Activated CD4-positive, alpha-beta T cell treated with anti-CD3 and anti-CD28 coated beads for 36 hours (primary cell): ENCODE data around the gene COL5A1. TPM values are rescaled to one million over a fixed set of nuclear protein-coding genes. Genes with fewer than 3 reads are reported as not detected.

ENCODE experiments used
- ATAC-seq: fragments of 200-7000 bp; cut with Tn5 transposase; one replicate; pipeline ENCODE4 v1.10.0; 2021; ENCODE audit warnings: mild to moderate bottlenecking, moderate library complexity
- CTCF ChIA-PET: fragments of 350-600 bp; sonication (Branson Sonifier 250); formaldehyde crosslinking; loops from one replicate; lab custom pipeline; 2021; ENCODE audit warnings: antibody characterized with exemption; lab: Charles Lee
- POLR2A ChIA-PET: fragments of 350-600 bp; sonication (Branson Sonifier 250); formaldehyde crosslinking; loops from one replicate; lab custom pipeline; 2021; ENCODE audit warnings: antibody characterized with exemption, inconsistent platforms; lab: Charles Lee
- DNase-seq: peaks from one replicate; pipeline ENCODE4 v3.0.0-alpha.2; 2020
- H3K27ac Mint-ChIP-seq: one replicate; pipeline ENCODE4 v1.8.0; 2021; ENCODE audit warnings: mixed read lengths
- H3K27me3 Mint-ChIP-seq: one replicate; pipeline ENCODE4 v1.8.0; 2021; ENCODE audit warnings: mixed read lengths
- H3K36me3 Mint-ChIP-seq: one replicate; pipeline ENCODE4 v1.8.0; 2021; ENCODE audit warnings: low read depth, mixed read lengths
- H3K4me1 Mint-ChIP-seq: one replicate; pipeline ENCODE4 v1.8.0; 2021; ENCODE audit warnings: mixed read lengths
- H3K4me3 Mint-ChIP-seq: one replicate; pipeline ENCODE4 v1.8.0; 2021; ENCODE audit warnings: mild to moderate bottlenecking, moderate library complexity, mixed read lengths
- H3K9me3 Mint-ChIP-seq: one replicate; pipeline ENCODE4 v1.8.0; 2021; ENCODE audit warnings: low read depth, mixed read lengths
- intact Hi-C, 2 experiments: fragments of 100-400 bp; cut with DNase I in 1 of 2; cut with micrococcal nuclease in 1 of 2; formaldehyde crosslinking; loops; one replicate each; pipeline versions ENCODE4 v1.14.2 to v1.15.1; 2022 to 2024; cut with DNase I, micrococcal nuclease
- total RNA-seq, 2 experiments: library from RNA; stranded (reverse); gene quantifications; one replicate each; pipeline ENCODE4 v1.2.3, GENCODE V29; 2021

Gene COL5A1
- total RNA-seq, 2 experiments from 2014 or later = 0.07 to 0.16 TPM

DNA sequence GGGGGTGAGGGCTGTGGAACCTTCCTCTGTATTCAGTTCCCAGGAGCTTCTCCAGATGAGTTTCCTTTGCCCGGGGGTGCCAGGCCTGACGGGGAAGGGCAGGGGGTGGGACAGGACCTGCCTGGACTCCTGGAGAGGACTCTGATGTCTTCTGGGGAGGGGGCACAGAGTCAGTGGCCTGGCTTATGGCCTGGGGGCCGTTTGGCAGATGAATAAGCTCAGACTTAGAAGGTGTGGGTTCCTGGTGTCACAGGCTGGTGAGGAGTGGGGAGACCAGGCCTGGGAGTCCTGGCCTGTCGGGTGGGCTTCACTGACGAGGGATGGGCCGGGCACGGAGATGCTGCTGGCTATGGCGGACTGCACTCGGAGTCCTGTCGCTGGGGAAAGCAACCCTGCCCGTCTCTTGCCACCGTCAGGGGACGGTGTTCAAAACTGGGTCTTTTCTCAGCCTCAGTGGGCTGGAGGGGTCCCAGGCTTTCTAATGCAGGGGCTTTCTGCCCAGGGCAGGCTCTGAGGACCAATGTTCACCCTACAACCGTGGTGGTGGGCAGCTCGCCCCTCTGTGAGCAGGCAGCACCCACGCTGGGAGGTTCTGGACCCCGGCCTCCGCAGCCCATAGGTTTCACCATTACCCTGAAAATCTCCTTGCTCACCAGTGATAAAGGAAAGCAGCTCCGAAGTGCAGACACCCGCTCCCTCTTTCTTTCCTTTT is 16.2 kb downstream of the COL5A1 start:
- no peaks in the 10 kb centered on the region for H3K27me3 Mint-ChIP-seq
- ATAC-seq = no peak
- H3K27ac Mint-ChIP-seq = no peak overlapping the region
- peaks cover 12% of the 10 kb centered on the region for H3K9me3 Mint-ChIP-seq
- no peak for DNase-seq
- no peak overlapping the region for H3K4me3 Mint-ChIP-seq
- CTCF ChIA-PET = no interaction called here
- H3K4me1 Mint-ChIP-seq = no peaks in the 10 kb centered on the region
- POLR2A ChIA-PET = no interaction called here
- intact Hi-C loops = no loop called here
- peaks cover 5% of the 10 kb centered on the region for H3K36me3 Mint-ChIP-seq

DNA sequence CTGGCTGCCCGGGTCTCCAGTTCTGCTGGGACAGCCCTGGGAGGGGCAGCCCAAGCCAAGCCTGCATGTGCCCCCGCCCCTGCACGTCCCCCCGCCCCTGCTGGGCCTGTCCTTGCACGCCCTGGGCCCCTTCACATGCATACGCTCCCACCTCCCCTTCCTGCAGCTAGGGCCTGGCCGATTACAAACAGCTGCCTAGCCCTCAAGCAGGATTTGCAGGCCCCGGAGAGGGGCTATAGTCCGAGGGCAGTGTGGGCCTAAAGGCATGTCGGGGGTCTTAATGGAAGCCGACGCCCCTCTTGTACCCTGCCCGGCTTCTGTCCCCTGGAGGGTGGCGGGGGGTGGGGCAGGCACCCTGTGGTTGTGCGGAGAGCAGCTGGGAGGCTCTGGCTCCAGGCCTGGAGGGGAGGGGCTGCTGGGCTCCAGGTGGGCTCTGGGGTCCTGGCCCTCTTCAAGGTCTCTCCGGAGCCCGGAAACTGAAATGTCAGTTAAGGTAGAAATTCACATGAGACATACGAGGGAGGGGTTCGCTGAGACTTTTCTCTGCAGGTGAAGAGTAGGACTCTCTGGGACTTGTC is 16.9 kb downstream of the COL5A1 start:
- Mint-ChIP-seq H3K9me3 (peaks cover 12% of the 10 kb centered on the region), H3K4me1 (no peaks in the 10 kb centered on the region), H3K27ac (no peak overlapping the region), H3K27me3 (no peaks in the 10 kb centered on the region), H3K36me3 (peaks cover 5% of the 10 kb centered on the region), H3K4me3 (no peak overlapping the region)
- DNase-seq = no peak
- no peak for ATAC-seq
- ChIA-PET CTCF (no interaction called here), POLR2A (no interaction called here)
- intact Hi-C loops = no loop called here

DNA sequence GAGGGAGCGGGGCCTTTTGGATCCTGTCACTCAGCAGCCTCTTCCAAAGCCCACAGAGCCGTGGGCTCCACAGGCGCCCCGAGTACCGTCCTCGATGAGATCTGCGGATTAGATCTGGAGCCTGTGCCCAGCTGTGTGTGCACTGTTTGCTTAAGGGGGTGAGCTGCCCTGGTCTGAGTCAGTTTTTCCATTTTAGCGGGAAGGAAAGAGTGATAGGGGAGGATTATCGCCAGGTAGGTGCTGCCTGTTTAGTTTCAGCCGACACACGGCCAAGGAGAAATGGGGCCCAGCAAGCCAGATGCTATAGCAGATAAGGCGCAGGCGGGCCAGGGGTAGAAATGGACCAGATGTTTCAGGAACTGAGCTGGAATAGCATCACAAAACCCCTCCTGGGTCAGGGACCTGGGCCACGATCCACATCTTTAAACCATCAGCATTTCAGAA is 18.1 kb downstream of the COL5A1 start:
- DNase-seq = no peak
- ChIA-PET CTCF (no interaction called here), POLR2A (no interaction called here)
- Mint-ChIP-seq H3K4me1 (no peaks in the 10 kb centered on the region), H3K9me3 (peaks cover 12% of the 10 kb centered on the region), H3K27ac (no peak overlapping the region), H3K4me3 (no peak overlapping the region), H3K36me3 (peaks cover 5% of the 10 kb centered on the region), H3K27me3 (no peaks in the 10 kb centered on the region)
- no peak for ATAC-seq
- intact Hi-C loops = no loop called here

DNA sequence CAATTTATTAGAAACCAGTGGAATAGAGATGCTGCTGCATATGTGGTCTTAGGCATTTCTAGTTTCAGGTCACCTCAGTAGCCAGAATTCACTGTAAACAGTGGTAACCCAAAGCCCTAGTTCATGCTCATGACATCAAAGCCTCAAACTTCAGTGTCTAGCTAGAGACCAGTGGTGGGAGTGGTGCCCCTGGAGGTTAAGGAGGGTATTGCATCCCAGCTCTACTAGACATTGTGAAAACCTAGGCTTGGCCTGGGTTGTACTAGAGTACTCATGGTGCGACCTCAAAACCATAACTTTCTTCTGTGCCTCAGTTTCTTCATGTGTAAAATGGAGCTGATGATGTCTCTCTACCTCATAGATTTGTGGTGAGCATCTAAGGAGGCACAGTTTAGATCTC is 18.8 kb downstream of the COL5A1 start:
- peaks cover 12% of the 10 kb centered on the region for H3K9me3 Mint-ChIP-seq
- POLR2A ChIA-PET = no interaction called here
- DNase-seq (peak; percentile 53), ATAC-seq (no peak)
- peaks cover 5% of the 10 kb centered on the region for H3K36me3 Mint-ChIP-seq
- no peak overlapping the region for H3K27ac Mint-ChIP-seq
- intact Hi-C loops = no loop called here
- no peak overlapping the region for H3K4me3 Mint-ChIP-seq
- no peaks in the 10 kb centered on the region for H3K4me1 Mint-ChIP-seq
- CTCF ChIA-PET = no interaction called here
- no peaks in the 10 kb centered on the region for H3K27me3 Mint-ChIP-seq

DNA sequence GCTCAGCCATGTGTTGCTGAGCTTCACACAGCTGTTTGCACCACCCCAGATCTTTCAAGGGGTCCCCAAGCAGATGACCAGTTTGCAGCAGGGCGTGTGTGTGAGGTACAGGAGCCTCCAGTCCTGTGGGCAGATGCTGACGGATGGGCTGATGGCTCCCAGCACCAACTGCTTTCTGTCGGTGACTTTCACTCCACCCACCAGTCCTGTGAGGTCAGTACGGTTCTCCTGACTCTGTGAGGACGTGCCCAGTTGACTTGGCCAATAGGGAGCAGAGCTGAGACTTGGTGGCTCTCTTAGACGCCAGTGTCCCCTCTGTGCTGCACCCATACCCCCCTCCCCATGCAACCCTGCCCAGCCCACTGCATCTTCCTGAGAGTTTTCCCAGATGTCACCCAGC is 19.7 kb downstream of the COL5A1 start:
- Mint-ChIP-seq H3K4me3 (no peak overlapping the region), H3K9me3 (peaks cover 12% of the 10 kb centered on the region), H3K36me3 (peaks cover 5% of the 10 kb centered on the region), H3K4me1 (no peaks in the 10 kb centered on the region), H3K27me3 (no peaks in the 10 kb centered on the region), H3K27ac (no peak overlapping the region)
- POLR2A ChIA-PET = no interaction called here
- DNase-seq = no peak
- CTCF ChIA-PET = interaction anchor here (0.6 to 0.8 kb wide), 2 partner anchors 102 to 634 kb away, joined by 3 to 4 read pairs; no protein-coding TSS in a partner anchor
- no peak for ATAC-seq
- intact Hi-C loops = no loop called here

DNA sequence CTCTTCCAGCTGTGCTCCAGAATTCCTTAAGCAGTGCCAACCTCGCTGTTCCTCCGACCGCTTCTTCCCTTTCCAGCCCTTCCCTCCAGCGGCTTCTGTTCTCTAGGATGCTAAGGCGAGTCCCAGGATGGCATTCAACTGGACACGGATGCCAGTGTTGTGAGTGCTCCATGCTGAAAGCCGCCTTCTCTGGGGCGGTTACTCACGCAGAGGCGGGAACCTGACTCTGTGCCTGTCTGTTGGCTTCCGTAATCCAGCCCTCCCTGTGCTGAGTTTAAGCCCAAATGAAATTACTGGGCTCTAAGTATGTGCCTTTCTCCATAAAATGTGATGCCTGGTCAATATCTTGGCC is 20.2 kb downstream of the COL5A1 start:
- ATAC-seq (no peak), DNase-seq (no peak)
- POLR2A ChIA-PET = no interaction called here
- no peaks in the 10 kb centered on the region for H3K27me3 Mint-ChIP-seq
- CTCF ChIA-PET = interaction anchor here (0.8 kb wide), 1 partner anchor 102 kb away, joined by 4 read pairs; no protein-coding TSS in a partner anchor
- intact Hi-C loops = no loop called here
- no peak overlapping the region for H3K4me3 Mint-ChIP-seq
- H3K27ac Mint-ChIP-seq = no peak overlapping the region
- peaks cover 5% of the 10 kb centered on the region for H3K36me3 Mint-ChIP-seq
- peaks cover 12% of the 10 kb centered on the region for H3K9me3 Mint-ChIP-seq
- H3K4me1 Mint-ChIP-seq = no peaks in the 10 kb centered on the region

DNA sequence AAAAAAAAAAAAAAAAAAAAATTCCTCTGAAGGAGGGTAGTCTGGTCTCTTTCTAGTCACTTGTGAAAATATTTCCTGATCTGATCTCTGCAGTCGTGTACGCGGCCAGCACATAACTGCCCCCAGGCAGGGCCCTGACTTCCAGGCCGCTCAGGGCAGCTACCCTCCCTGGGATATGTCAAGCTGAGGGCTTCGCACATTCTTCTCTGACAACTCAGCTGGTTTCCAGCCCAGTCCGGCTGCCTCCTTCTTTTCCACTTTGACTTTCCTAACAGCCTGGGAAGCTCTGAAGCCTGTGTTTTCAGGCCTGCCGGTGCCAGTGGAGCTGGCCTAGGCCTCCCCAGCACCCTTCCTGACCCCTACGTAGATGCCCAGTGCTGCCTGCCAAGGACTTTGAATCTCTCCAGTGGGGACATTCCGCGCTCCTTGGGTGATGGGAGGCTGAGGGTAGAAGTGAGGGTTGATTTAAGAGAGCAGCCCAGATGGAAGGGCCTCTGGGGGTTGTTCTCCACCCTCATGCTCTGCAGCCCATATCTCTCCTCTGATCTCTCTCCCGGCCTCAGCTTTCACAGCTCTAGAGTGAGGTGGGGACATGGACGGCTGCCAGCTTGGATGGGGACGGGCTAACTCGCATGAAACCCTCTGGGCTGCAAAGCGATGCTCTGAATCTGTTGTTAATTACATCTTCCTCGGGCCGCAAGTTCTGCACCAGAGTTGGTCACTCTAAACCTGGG is 20.7 kb downstream of the COL5A1 start:
- POLR2A ChIA-PET = no interaction called here
- H3K36me3 Mint-ChIP-seq = peaks cover 5% of the 10 kb centered on the region
- H3K9me3 Mint-ChIP-seq = peaks cover 12% of the 10 kb centered on the region
- DNase-seq = peak; percentile 0
- no peak for ATAC-seq
- H3K4me1 Mint-ChIP-seq = no peaks in the 10 kb centered on the region
- no peaks in the 10 kb centered on the region for H3K27me3 Mint-ChIP-seq
- H3K27ac Mint-ChIP-seq = no peak overlapping the region
- intact Hi-C loops = no loop called here
- H3K4me3 Mint-ChIP-seq = no peak overlapping the region
- CTCF ChIA-PET = interaction anchor here (0.8 kb wide), 1 partner anchor 101 kb away, joined by 4 read pairs; no protein-coding TSS in a partner anchor

DNA sequence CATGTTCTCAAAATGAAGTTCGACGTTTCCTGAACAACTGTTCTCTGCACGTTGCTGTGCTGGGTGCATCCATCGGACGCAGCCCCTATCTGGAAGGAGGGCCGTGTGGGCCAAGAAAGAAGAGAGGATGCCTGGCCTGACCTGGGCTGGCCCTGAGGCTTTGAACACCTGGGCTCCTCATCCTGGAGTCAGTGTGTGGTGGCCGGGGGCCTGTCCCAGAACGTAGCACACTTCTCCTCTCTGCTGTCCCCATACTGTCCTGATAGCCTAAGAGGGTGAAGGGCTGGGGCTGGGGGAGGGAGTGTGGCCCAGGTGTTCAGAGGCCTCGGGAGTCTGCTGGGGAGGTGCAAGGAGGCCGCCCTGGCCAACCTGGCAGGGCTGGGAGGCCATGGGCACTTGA is 21.5 kb downstream of the COL5A1 start:
- CTCF ChIA-PET = no interaction called here
- Mint-ChIP-seq H3K27ac (no peak overlapping the region), H3K36me3 (peaks cover 5% of the 10 kb centered on the region), H3K27me3 (no peaks in the 10 kb centered on the region), H3K4me3 (no peak overlapping the region), H3K9me3 (peaks cover 12% of the 10 kb centered on the region), H3K4me1 (no peaks in the 10 kb centered on the region)
- DNase-seq = peak; percentile 0
- POLR2A ChIA-PET = no interaction called here
- intact Hi-C loops = no loop called here
- no peak for ATAC-seq

DNA sequence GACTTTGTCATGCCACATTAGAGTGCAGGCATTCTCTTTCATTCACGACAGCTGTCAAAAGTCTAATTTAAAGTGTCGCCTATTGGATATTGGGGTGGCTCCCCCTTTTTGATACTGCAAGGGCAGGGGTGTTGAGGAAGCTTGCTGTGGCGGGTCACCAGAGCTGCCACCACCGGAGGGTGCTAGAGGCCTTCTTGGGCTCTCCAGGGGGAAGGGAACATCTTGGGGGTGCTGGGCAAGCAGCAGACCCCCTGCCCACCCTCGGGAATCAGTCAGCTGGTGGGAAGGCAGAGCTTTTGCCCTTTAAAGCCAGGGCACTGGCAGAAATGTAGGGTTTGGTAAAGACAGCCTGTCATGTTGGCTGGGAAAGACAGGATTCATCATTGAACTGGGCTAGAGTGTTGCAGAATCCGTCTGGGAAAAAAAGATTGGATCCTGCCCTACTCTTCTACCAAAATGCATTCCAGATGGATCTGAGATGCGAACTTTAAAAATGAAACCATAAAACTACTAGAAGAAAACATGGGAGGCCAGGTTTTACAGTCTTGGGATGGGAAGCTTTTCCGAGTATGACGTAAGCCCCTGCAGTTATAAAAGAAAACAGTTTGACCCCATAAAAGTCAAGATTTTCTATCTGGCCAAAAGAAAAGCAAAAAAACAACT is 22.3 kb downstream of the COL5A1 start:
- Mint-ChIP-seq H3K4me1 (no peaks in the 10 kb centered on the region), H3K27me3 (no peaks in the 10 kb centered on the region), H3K4me3 (no peak overlapping the region), H3K36me3 (peaks cover 5% of the 10 kb centered on the region), H3K9me3 (peaks cover 12% of the 10 kb centered on the region), H3K27ac (no peak overlapping the region)
- POLR2A ChIA-PET = no interaction called here
- CTCF ChIA-PET = no interaction called here
- intact Hi-C loops = no loop called here
- DNase-seq (peak; percentile 2), ATAC-seq (no peak)

DNA sequence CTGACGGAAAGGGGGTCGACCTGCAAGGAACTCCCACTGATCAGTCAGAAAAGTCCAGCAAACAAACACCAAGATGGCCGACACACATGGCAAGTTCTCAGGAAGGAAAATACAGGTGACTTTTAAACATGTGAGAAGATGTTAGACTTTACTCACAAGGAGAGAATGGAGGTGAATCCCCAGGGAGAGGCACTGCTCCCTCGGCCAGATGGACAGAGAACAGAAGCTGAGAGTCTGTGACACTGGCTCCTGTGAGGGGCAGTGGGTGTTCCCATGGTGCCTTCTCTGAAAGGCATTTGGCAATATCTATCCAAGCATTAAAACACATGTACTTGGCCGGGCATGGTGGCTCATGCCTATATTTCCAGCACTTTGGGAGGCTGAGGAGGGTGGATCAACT is 22.8 kb downstream of the COL5A1 start:
- H3K27me3 Mint-ChIP-seq = no peaks in the 10 kb centered on the region
- H3K4me1 Mint-ChIP-seq = no peaks in the 10 kb centered on the region
- intact Hi-C loops = no loop called here
- H3K9me3 Mint-ChIP-seq = peaks cover 12% of the 10 kb centered on the region
- H3K36me3 Mint-ChIP-seq = peaks cover 5% of the 10 kb centered on the region
- CTCF ChIA-PET = no interaction called here
- H3K27ac Mint-ChIP-seq = no peak overlapping the region
- POLR2A ChIA-PET = no interaction called here
- ATAC-seq (no peak), DNase-seq (peak; percentile 1)
- H3K4me3 Mint-ChIP-seq = no peak overlapping the region

DNA sequence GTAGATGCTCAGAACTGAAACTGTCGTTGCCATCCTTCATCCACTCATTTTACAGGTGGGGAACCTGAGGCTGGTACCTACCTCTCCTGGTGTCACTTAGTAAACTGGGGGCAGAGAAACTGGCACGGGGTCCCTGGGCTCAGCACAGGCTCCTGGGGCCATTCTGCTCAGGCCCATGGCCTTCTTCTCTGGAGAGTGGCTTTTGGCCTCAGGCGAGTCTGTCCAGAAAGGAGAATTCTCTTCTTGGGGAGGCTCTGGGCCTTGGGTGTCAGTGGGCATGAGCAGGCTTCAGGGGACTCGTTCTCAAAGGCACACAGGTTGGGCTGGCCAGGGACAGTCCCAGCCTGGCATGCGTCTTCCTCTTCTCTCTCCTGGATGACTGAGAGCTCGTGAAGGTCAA is 24.6 kb downstream of the COL5A1 start:
- H3K27ac Mint-ChIP-seq = no peak overlapping the region
- ChIA-PET POLR2A (no interaction called here), CTCF (no interaction called here)
- DNase-seq (no peak), ATAC-seq (no peak)
- intact Hi-C loops = no loop called here
- H3K36me3 Mint-ChIP-seq = no peaks in the 10 kb centered on the region
- peaks cover 2% of the 10 kb centered on the region for H3K9me3 Mint-ChIP-seq
- no peaks in the 10 kb centered on the region for H3K4me1 Mint-ChIP-seq
- H3K4me3 Mint-ChIP-seq = no peak overlapping the region
- H3K27me3 Mint-ChIP-seq = peaks cover 2% of the 10 kb centered on the region
